ENCODE measurements around the gene PHF20. TPM values are rescaled to one million over a fixed set of nuclear protein-coding genes. Genes with fewer than 3 reads are reported as not detected.

Gene PHF20
- total and polyA plus RNA-seq, 2 of the 13 experiments (the other 11 are each of a cell fraction or from before 2014, with no cell fraction given): 22.8 to 34.1 TPM

- no peak for TF ChIP-seq GTF3A (CRISPR knock-in tag; conservative IDR thresholded peaks at IDR 0.05)
- TF ChIP-seq NR2F6 (IDR thresholded peaks at IDR 0.05): no peak; the same call in 1 of the 2 replicates
- peak; percentile 35; the same call in 1 of the 2 replicates for TF ChIP-seq NR2F6 (CRISPR knock-in tag; IDR thresholded peaks at IDR 0.05)
- no peak for TF ChIP-seq ZNF576 (CRISPR knock-in tag; IDR thresholded peaks at IDR 0.05)
- TF ChIP-seq, protein P1, sequence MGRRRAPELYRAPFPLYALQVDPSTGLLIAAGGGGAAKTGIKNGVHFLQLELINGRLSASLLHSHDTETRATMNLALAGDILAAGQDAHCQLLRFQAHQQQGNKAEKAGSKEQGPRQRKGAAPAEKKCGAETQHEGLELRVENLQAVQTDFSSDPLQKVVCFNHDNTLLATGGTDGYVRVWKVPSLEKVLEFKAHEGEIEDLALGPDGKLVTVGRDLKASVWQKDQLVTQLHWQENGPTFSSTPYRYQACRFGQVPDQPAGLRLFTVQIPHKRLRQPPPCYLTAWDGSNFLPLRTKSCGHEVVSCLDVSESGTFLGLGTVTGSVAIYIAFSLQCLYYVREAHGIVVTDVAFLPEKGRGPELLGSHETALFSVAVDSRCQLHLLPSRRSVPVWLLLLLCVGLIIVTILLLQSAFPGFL (CRISPR knock-in tag; IDR thresholded peaks at IDR 0.05): no peak
- no peak for TF ChIP-seq ZBTB7A (CRISPR knock-in tag; IDR thresholded peaks at IDR 0.05)
- TF ChIP-seq GPBP1L1 (CRISPR knock-in tag; IDR thresholded peaks at IDR 0.05): no peak
- no peak for TF ChIP-seq THRA (CRISPR knock-in tag; IDR thresholded peaks at IDR 0.05; ENCODE audit: borderline replicate concordance)
- no peak for TF ChIP-seq ZFP36 (IDR thresholded peaks at IDR 0.05; ENCODE audit: borderline replicate concordance, low read depth, low read length, partially characterized antibody)
- TF ChIP-seq ZC3H4 (CRISPR knock-in tag; IDR thresholded peaks at IDR 0.05; ENCODE audit: borderline replicate concordance): 0 out of 2 replicates have a peak, but pooled peaks have one; percentile 37
- TF ChIP-seq TRIM22 (IDR thresholded peaks at IDR 0.05): no peak
- no peak for TF ChIP-seq NR2C2 (CRISPR knock-in tag; IDR thresholded peaks at IDR 0.05; ENCODE audit: borderline replicate concordance)
- no peak for TF ChIP-seq SOX6 (IDR thresholded peaks at IDR 0.05)
- TF ChIP-seq SOX6 (CRISPR knock-in tag; IDR thresholded peaks at IDR 0.05): peak; percentile 73
- TF ChIP-seq, protein P2, sequence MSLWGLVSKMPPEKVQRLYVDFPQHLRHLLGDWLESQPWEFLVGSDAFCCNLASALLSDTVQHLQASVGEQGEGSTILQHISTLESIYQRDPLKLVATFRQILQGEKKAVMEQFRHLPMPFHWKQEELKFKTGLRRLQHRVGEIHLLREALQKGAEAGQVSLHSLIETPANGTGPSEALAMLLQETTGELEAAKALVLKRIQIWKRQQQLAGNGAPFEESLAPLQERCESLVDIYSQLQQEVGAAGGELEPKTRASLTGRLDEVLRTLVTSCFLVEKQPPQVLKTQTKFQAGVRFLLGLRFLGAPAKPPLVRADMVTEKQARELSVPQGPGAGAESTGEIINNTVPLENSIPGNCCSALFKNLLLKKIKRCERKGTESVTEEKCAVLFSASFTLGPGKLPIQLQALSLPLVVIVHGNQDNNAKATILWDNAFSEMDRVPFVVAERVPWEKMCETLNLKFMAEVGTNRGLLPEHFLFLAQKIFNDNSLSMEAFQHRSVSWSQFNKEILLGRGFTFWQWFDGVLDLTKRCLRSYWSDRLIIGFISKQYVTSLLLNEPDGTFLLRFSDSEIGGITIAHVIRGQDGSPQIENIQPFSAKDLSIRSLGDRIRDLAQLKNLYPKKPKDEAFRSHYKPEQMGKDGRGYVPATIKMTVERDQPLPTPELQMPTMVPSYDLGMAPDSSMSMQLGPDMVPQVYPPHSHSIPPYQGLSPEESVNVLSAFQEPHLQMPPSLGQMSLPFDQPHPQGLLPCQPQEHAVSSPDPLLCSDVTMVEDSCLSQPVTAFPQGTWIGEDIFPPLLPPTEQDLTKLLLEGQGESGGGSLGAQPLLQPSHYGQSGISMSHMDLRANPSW (CRISPR knock-in tag; IDR thresholded peaks at IDR 0.05; ENCODE audit: borderline replicate concordance): no peak
- TF ChIP-seq ZNF263 (CRISPR knock-in tag; IDR thresholded peaks at IDR 0.05): no peak
- TF ChIP-seq, protein P3, sequence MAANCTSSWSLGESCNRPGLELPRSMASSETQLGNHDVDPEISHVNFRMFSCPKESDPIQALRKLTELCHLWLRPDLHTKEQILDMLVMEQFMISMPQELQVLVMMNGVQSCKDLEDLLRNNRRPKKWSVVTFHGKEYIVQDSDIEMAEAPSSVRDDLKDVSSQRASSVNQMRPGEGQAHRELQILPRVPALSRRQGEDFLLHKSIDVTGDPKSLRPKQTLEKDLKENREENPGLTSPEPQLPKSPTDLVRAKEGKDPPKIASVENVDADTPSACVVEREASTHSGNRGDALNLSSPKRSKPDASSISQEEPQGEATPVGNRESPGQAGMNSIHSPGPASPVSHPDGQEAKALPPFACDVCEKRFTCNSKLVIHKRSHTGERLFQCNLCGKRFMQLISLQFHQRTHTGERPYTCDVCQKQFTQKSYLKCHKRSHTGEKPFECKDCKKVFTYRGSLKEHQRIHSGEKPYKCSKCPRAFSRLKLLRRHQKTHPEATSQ (CRISPR knock-in tag; IDR thresholded peaks at IDR 0.05; ENCODE audit: borderline replicate concordance): no peak
These were observed 2.8 kb upstream of the PHF20 start (continued) for GRCh38 chr20:35768731-35769664.
